Right lobe of liver (tissue), 4 donors: ENCODE data around the gene LIF.

Source experiments
- CTCF ChIP-seq, 4 donors: fragments of 200-600 bp in 3 of 4; fragments of 450-650 bp in 1 of 4; IDR thresholded peaks; one replicate each; pipeline versions ENCODE4 v1.5.1 to v1.8.0; 2016 to 2022; ENCODE audit warnings: antibody characterized with exemption in 4 of 4, mild to moderate bottlenecking in 2 of 4
- POLR2A ChIP-seq: fragments of 450-650 bp; IDR thresholded peaks from one replicate; pipeline ENCODE4 v1.6.1; 2017; ENCODE audit warnings: antibody characterized with exemption, mild to moderate bottlenecking
- donor health status: DM: no; HTN: no; CAD: no.
- donor health status: DM: no; HTN: no; CAD: no.
- donor health status: DM: no; HTN: yes; CAD: no.

GRCh38 chr22:30209642-30210041 is 36.9 kb downstream of the LIF start:
- no peak for TF ChIP-seq CTCF (IDR thresholded peaks at IDR 0.05)
- TF ChIP-seq POLR2A, result no peak
